GM12865 (cell line): ENCODE results near the gene FKBP1B.

Experiments
- DNase-seq: peaks from one replicate; pipeline ENCODE4 v3.0.0; 2010; ENCODE audit warnings: low read depth
- H3K4me3 ChIP-seq: 2 replicates; pipeline ENCODE4 v1.5.1; 2011; ENCODE audit warnings: mild to moderate bottlenecking, low read depth, low read length, control low read depth
- CTCF ChIP-seq: IDR thresholded peaks from 2 replicates; pipeline ENCODE4 v1.5.1; 2011; ENCODE audit warnings: low read length, control low read depth, low read depth, inconsistent platforms; ENCODE audit not compliant: insufficient read depth; ENCODE audit errors: missing control alignments

FKBP1B gene

DNA sequence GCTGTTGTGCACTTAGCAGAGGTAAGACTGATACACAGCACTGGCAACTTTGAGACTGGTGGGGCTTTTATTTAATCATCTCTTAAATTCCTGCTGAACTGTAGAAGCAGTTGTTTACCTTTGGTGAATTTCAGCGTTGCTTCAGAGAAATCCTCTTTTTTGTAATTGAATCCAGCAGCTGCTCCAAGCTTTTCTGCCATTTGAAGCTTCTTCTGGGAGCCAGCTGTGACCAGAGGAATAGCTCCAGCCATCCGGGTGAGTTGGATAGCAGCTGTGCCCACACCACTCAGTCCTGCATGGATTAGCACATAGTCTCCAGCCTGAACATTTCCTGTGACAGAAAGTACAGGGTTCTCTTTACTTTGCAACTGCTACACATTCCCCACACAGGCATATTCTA is 31.2 kb downstream of the FKBP1B start:
- DNase-seq: no peak
- no peak overlapping the region for H3K4me3 ChIP-seq
- no peak for TF ChIP-seq CTCF

GRCh38 chr2:24082787-24083566 is 33.4 kb downstream of the FKBP1B start:
- H3K4me3 ChIP-seq: peak overlapping the region; percentile 70
- TF ChIP-seq CTCF: no peak
- no peak for DNase-seq

GRCh38 chr2:24083567-24084385 is 34.2 kb downstream of the FKBP1B start:
- no peak for TF ChIP-seq CTCF
- DNase-seq: peak; percentile 95
- peak overlapping the region; percentile 70 for H3K4me3 ChIP-seq

- peak within 1 kb of the TSS; percentile 70 for H3K4me3 ChIP-seq
- TF ChIP-seq CTCF: peak; percentile 89
- DNase-seq: peak; percentile 92
These were observed 35.1 kb downstream of the FKBP1B start, which contains the start of gene TP53I3 for GRCh38 chr2:24084386-24085199. TP53I3 (minus strand) TSS chr2:24084834; CDS start chr2:24084326, 508 bp downstream.

- no peak for DNase-seq
- no peak for TF ChIP-seq CTCF
- H3K4me3 ChIP-seq: peak overlapping the region; percentile 70
These were observed 35.6 kb downstream of the FKBP1B start for GRCh38 chr2:24085200-24085489.

DNA sequence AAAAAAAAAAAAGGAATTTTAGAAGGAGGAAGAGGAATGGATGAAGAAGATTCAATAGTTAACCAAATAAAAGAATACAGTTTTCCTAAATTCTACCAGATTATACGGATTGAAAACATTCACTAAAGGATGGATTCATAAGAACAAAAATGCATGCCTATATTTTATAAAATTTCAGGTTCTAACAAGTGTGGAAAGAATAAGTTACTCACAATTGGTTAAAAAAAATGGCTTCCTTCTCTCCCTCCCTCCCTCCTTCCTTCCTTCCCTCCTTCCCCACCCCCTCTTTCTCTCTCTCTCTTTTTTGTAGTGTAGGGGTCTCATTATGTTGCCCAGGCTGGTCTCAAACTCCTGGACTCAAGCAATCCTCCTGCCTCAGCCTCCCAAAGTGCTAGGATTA is 36.7 kb downstream of the FKBP1B start:
- no peak for TF ChIP-seq CTCF
- no peak for DNase-seq
- H3K4me3 ChIP-seq: no peak overlapping the region
